GM23248 (cell line): ENCODE data around the gene ZNF778. TPM values are rescaled to one million over a fixed set of nuclear protein-coding genes. Genes with fewer than 3 reads are reported as not detected.
A peak's percentile ranks its signal among the peaks of the same experiment; 100 is the strongest.

Source experiments
- DNase-seq: peaks from one replicate; pipeline ENCODE4 v3.0.0-alpha.2; 2015
- H2AFZ ChIP-seq: fragments of 200-600 bp; sonication (generic); 2 replicates; pipeline ENCODE4 v1.6.1; 2016; ENCODE audit warnings: antibody characterized with exemption
- H3F3A ChIP-seq: fragments of 200-600 bp; sonication (generic); 2 replicates; pipeline ENCODE4 v1.6.1; 2016; ENCODE audit warnings: mild to moderate bottlenecking, antibody characterized with exemption, mixed run types; ENCODE audit not compliant: insufficient read depth
- H3K27ac ChIP-seq: fragments of 200-600 bp; sonication (generic); 2 replicates; pipeline ENCODE4 v1.5.1; 2016; ENCODE audit warnings: mild to moderate bottlenecking
- H3K27me3 ChIP-seq: fragments of 200-600 bp; sonication (generic); replicated peaks from 2 replicates; pipeline ENCODE4 v1.6.1; 2016; ENCODE audit warnings: mild to moderate bottlenecking; ENCODE audit not compliant: insufficient read depth
- H3K36me3 ChIP-seq: fragments of 200-600 bp; sonication (generic); 2 replicates; pipeline ENCODE4 v1.6.1; 2016; ENCODE audit warnings: low read depth, mild to moderate bottlenecking
- H3K4me1 ChIP-seq: fragments of 200-600 bp; sonication (generic); 2 replicates; pipeline ENCODE4 v1.6.1; 2016; ENCODE audit warnings: mild to moderate bottlenecking; ENCODE audit not compliant: insufficient read depth
- H3K4me2 ChIP-seq: fragments of 200-600 bp; sonication (generic); one replicate; pipeline ENCODE4 v1.6.1; 2016; ENCODE audit warnings: mild to moderate bottlenecking; ENCODE audit not compliant: unreplicated experiment
- H3K4me3 ChIP-seq: fragments of 200-600 bp; sonication (generic); 2 replicates; pipeline ENCODE4 v1.5.1; 2016; ENCODE audit warnings: mild to moderate bottlenecking
- H3K79me2 ChIP-seq: fragments of 200-600 bp; sonication (generic); 2 replicates; pipeline ENCODE4 v1.6.1; 2016; ENCODE audit warnings: mild to moderate bottlenecking; ENCODE audit not compliant: insufficient read depth
- H3K9ac ChIP-seq: fragments of 200-600 bp; sonication (generic); 2 replicates; pipeline ENCODE4 v1.6.1; 2016; ENCODE audit warnings: mild to moderate bottlenecking
- H3K9me2 ChIP-seq: fragments of 200-600 bp; sonication (generic); 2 replicates; pipeline ENCODE4 v1.6.1; 2016; ENCODE audit warnings: mixed run types, mild to moderate bottlenecking, moderate library complexity; ENCODE audit not compliant: insufficient read depth
- H3K9me3 ChIP-seq: fragments of 200-600 bp; sonication (generic); one replicate; pipeline ENCODE4 v1.6.1; 2017; ENCODE audit warnings: low read depth
- H4K20me1 ChIP-seq: fragments of 200-600 bp; sonication (generic); 2 replicates; pipeline ENCODE4 v1.6.0; 2016; ENCODE audit not compliant: insufficient read depth
- EZH2 ChIP-seq: fragments of 200-600 bp; sonication (generic); IDR thresholded peaks from 2 replicates; pipeline ENCODE4 v1.6.1; 2018; ENCODE audit warnings: antibody characterized with exemption, mild to moderate bottlenecking; ENCODE audit not compliant: insufficient read depth, poor library complexity, severe bottlenecking
- EZH2phosphoT487 ChIP-seq: fragments of 200-600 bp; sonication (generic); IDR thresholded peaks from 2 replicates; pipeline ENCODE4 v1.6.1; 2018; ENCODE audit warnings: antibody characterized with exemption, moderate library complexity, mild to moderate bottlenecking, low read depth; ENCODE audit not compliant: insufficient read depth
- WGBS, 2 experiments: methylation state at CpG; one replicate each; pipeline ENCODE4 v1.1.6; 2015 to 2017; ENCODE audit warnings: low lambda C conversion rate in 2 of 2, low coverage in 1 of 2; ENCODE audit errors: missing lambda C conversion rate in 2 of 2; 5-methylcytosine and 5-hydroxymethylcytosine counted together
- in situ Hi-C: fragments of 300-500 bp; cut with MboI; formaldehyde crosslinking; loops from 2 replicates; pipeline ENCODE4 v1.15.0; 2020
- polyA plus RNA-seq: library from polyadenylated mRNA; unstranded; fragments of >200 nt; fragmentation: Nextera tagmentation; extraction: Ambion mirVana; gene quantifications from 2 replicates; pipeline ENCODE4 v1.2.1, GENCODE V29; 2016
- total RNA-seq: library from RNA; depleted of rRNA; stranded (reverse); fragments of >200 nt; shearing (Covaris generic); gene quantifications from 2 replicates; pipeline ENCODE4 v1.2.3, GENCODE V29; 2014

The ZNF778 gene
- total and polyA plus RNA-seq, 2 experiments from 2014 or later, result 3.0 to 3.6 TPM

- H3F3A ChIP-seq, result no peaks in the 10 kb centered on the region
- H3K9ac ChIP-seq, result no peak overlapping the region
- H4K20me1 ChIP-seq, result no peaks in the 10 kb centered on the region
- no peaks in the 10 kb centered on the region for H3K36me3 ChIP-seq
- H3K9me2 ChIP-seq, result no peaks in the 10 kb centered on the region
- no peaks in the 10 kb centered on the region for H3K79me2 ChIP-seq
- in situ Hi-C loops, result no loop called here
- no peak for TF ChIP-seq EZH2phosphoT487
- TF ChIP-seq EZH2, result no peak
- no peaks in the 10 kb centered on the region for H3K9me3 ChIP-seq
- no peak overlapping the region for H3K4me3 ChIP-seq
- peak; percentile 72 for DNase-seq
- H3K27ac ChIP-seq, result no peak overlapping the region
- WGBS, 2 experiments, result 4 to 13% methylated on average over 11 to 39 of the region's 39 CpGs
- H3K4me1 ChIP-seq, result no peaks in the 10 kb centered on the region
- no peak overlapping the region for H3K4me2 ChIP-seq
- no peak overlapping the region for H2AFZ ChIP-seq
- H3K27me3 ChIP-seq, result no peaks in the 10 kb centered on the region
Observed at GRCh38 chr16:89192956-89193575, 24.4 kb upstream of the ZNF778 start.

GRCh38 chr16:89193576-89194293 is 23.8 kb upstream of the ZNF778 start:
- no peak for TF ChIP-seq EZH2phosphoT487
- TF ChIP-seq EZH2, result no peak
- WGBS, 2 experiments, result 76 to 82% methylated on average over 24 to 38 of the region's 38 CpGs
- H3K36me3 ChIP-seq, result no peaks in the 10 kb centered on the region

GRCh38 chr16:89194340-89195311 is 22.9 kb upstream of the ZNF778 start:
- 86 to 89% methylated on average over 36 to 45 of the region's 45 CpGs for WGBS, 2 experiments
- no peaks in the 10 kb centered on the region for H3F3A ChIP-seq

More at GRCh38 chr16:89193576-89194293, 23.8 kb upstream of the ZNF778 start:
- Histone ChIP-seq H3K4me1 (no peaks in the 10 kb centered on the region), H4K20me1 (no peaks in the 10 kb centered on the region), H3K4me3 (no peak overlapping the region), H3K27me3 (no peaks in the 10 kb centered on the region), H3K9ac (no peak overlapping the region), H3K27ac (no peak overlapping the region), H3K9me3 (no peaks in the 10 kb centered on the region), H3K9me2 (no peaks in the 10 kb centered on the region), H2AFZ (no peak overlapping the region), H3F3A (no peaks in the 10 kb centered on the region), H3K4me2 (no peak overlapping the region), H3K79me2 (no peaks in the 10 kb centered on the region)
- in situ Hi-C loops, result no loop called here
- no peak for DNase-seq

GRCh38 chr16:89195521-89196171 is 21.9 kb upstream of the ZNF778 start:
- Histone ChIP-seq H3K79me2 (no peaks in the 10 kb centered on the region), H2AFZ (no peak overlapping the region), H3K4me3 (no peak overlapping the region), H3K9me3 (no peaks in the 10 kb centered on the region), H3K9ac (no peak overlapping the region), H3K36me3 (no peaks in the 10 kb centered on the region), H3F3A (no peaks in the 10 kb centered on the region), H3K4me1 (no peaks in the 10 kb centered on the region), H3K27me3 (peaks cover 8% of the 10 kb centered on the region), H3K4me2 (no peak overlapping the region), H3K27ac (no peak overlapping the region), H4K20me1 (no peaks in the 10 kb centered on the region), H3K9me2 (no peaks in the 10 kb centered on the region)
- in situ Hi-C loops, result no loop called here
- TF ChIP-seq EZH2phosphoT487 (no peak), EZH2 (no peak)
- WGBS, 2 experiments, result 85 to 87% methylated on average over 21 of the region's 21 CpGs
- DNase-seq, result no peak

More at GRCh38 chr16:89194340-89195311, 22.9 kb upstream of the ZNF778 start:
- Histone ChIP-seq H4K20me1 (no peaks in the 10 kb centered on the region), H3K27ac (no peak overlapping the region), H3K4me2 (no peak overlapping the region), H3K27me3 (no peaks in the 10 kb centered on the region; the same call in 1 of the 2 replicates), H3K4me1 (no peaks in the 10 kb centered on the region), H3K9me2 (no peaks in the 10 kb centered on the region), H2AFZ (no peak overlapping the region), H3K9ac (no peak overlapping the region), H3K4me3 (no peak overlapping the region), H3K36me3 (no peaks in the 10 kb centered on the region), H3K79me2 (no peaks in the 10 kb centered on the region), H3K9me3 (no peaks in the 10 kb centered on the region)
- DNase-seq, result no peak
- TF ChIP-seq EZH2 (no peak), EZH2phosphoT487 (no peak)
- in situ Hi-C loops, result no loop called here
